Lower leg skin (tissue), 4 donors: ENCODE measurements around the gene RIPOR2. TPM values are rescaled to one million over a fixed set of nuclear protein-coding genes. Genes with fewer than 3 reads are reported as not detected.

ENCODE experiments used
- DNase-seq, 2 donors: peaks; one replicate each; pipeline ENCODE4 v3.0.0-alpha.2; 2019; ENCODE audit warnings: low spot score in 2 of 2
- H3K4me3 ChIP-seq: fragments of 200-600 bp; sonication (generic); 2 replicates; pipeline ENCODE4 v1.5.1; 2017; ENCODE audit warnings: mild to moderate bottlenecking, low read depth; ENCODE audit not compliant: poor library complexity, severe bottlenecking
- POLR2A ChIP-seq, 2 donors: fragments of 450-650 bp; IDR thresholded peaks; one replicate each; pipeline ENCODE4 v1.6.1; 2016 to 2017; ENCODE audit warnings: antibody characterized with exemption in 2 of 2, mild to moderate bottlenecking in 1 of 2, moderate library complexity in 1 of 2
- WGBS, 2 donors: methylation state at CpG; one replicate each; pipeline ENCODE4 v1.1.5; 2018; 5-methylcytosine and 5-hydroxymethylcytosine counted together
- intact Hi-C: fragments of 100-400 bp; cut with DNase I; formaldehyde crosslinking; loops from one replicate; pipeline ENCODE4 v1.15.0; 2023; ENCODE audit warnings: low total_unique reads
- total RNA-seq, 4 donors: library from RNA; depleted of rRNA; stranded (reverse); fragments of >200 nt; gene quantifications; one replicate each; pipeline ENCODE4 v1.1.0, GENCODE V29; 2016
- TF ChIP-seq, protein P1 (sequence below), 3 donors: fragments of 450-650 bp; IDR thresholded peaks; one replicate each; pipeline ENCODE4 v1.5.1; 2016; ENCODE audit warnings: antibody characterized with exemption in 3 of 3, mild to moderate bottlenecking in 3 of 3, moderate library complexity in 2 of 3

The RIPOR2 gene
- total RNA-seq, 4 donors from 2014 or later = 5.2 to 21.3 (median 8.6) TPM

GRCh38 chr6:24909241-24910216 lies 26.2 kb downstream of the RIPOR2 start:
- no peak for DNase-seq
- H3K4me3 ChIP-seq = peak overlapping the region; percentile 7
- intact Hi-C loops = no loop called here
- TF ChIP-seq, protein P1, sequence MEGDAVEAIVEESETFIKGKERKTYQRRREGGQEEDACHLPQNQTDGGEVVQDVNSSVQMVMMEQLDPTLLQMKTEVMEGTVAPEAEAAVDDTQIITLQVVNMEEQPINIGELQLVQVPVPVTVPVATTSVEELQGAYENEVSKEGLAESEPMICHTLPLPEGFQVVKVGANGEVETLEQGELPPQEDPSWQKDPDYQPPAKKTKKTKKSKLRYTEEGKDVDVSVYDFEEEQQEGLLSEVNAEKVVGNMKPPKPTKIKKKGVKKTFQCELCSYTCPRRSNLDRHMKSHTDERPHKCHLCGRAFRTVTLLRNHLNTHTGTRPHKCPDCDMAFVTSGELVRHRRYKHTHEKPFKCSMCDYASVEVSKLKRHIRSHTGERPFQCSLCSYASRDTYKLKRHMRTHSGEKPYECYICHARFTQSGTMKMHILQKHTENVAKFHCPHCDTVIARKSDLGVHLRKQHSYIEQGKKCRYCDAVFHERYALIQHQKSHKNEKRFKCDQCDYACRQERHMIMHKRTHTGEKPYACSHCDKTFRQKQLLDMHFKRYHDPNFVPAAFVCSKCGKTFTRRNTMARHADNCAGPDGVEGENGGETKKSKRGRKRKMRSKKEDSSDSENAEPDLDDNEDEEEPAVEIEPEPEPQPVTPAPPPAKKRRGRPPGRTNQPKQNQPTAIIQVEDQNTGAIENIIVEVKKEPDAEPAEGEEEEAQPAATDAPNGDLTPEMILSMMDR (IDR thresholded peaks at IDR 0.05) = no peak
- no peak for TF ChIP-seq POLR2A (IDR thresholded peaks at IDR 0.05)
- 42 to 47% methylated on average over 20 of the region's 20 CpGs for WGBS, 2 donors

DNA sequence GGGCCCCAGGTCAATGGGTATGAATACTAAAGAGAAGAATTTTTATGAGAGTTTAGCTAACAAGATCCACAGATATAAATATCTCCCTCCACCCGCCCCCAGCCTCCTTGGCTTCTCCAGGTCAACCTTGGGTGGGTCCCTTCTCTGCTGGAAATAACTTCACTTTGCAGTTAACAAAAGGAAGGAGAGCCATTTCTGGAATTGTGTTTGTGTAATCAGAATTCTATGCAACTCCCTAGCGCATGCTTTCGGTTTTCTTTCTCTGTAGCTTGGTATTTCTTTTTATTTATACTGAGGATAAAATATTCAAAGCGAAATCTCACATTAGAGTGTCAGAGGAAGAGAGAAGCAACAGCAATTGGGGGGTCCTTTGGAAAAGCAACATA lies 27.1 kb downstream of the RIPOR2 start:
- TF ChIP-seq, protein P1 (IDR thresholded peaks at IDR 0.05) = no peak
- no peak for TF ChIP-seq POLR2A (IDR thresholded peaks at IDR 0.05)
- no peak for DNase-seq
- H3K4me3 ChIP-seq = no peak overlapping the region
- 42 to 43% methylated on average over 4 of the region's 4 CpGs for WGBS, 2 donors
- intact Hi-C loops = no loop called here

- WGBS, 2 donors = 17 to 37% methylated on average over 4 of the region's 4 CpGs
- H3K4me3 ChIP-seq = no peak overlapping the region
- no peak for TF ChIP-seq POLR2A (IDR thresholded peaks at IDR 0.05)
- TF ChIP-seq, protein P1 (IDR thresholded peaks at IDR 0.05) = no peak
- intact Hi-C loops = no loop called here
- DNase-seq = no peak
Observed at GRCh38 chr6:24907919-24908649, 27.7 kb downstream of the RIPOR2 start.

- intact Hi-C loops = no loop called here
- H3K4me3 ChIP-seq = no peak overlapping the region
- DNase-seq = no peak
- TF ChIP-seq, protein P1 (IDR thresholded peaks at IDR 0.05) = no peak
- TF ChIP-seq POLR2A (IDR thresholded peaks at IDR 0.05) = no peak
Observed at GRCh38 chr6:24906314-24906713, 29.4 kb downstream of the RIPOR2 start.

GRCh38 chr6:24905483-24905882 lies 30.3 kb downstream of the RIPOR2 start:
- 23 to 43% methylated on average over 3 of the region's 3 CpGs for WGBS, 2 donors
- no peak for DNase-seq
- no peak for TF ChIP-seq POLR2A (IDR thresholded peaks at IDR 0.05)
- TF ChIP-seq, protein P1 (IDR thresholded peaks at IDR 0.05) = no peak
- no peak overlapping the region for H3K4me3 ChIP-seq
- intact Hi-C loops = no loop called here
